ENCODE measurements around the gene VWCE.
"Not testable (repeated sequence)": the region's sequence is repeated elsewhere in the genome, so short reads cannot be mapped to it uniquely, and the experiment has no call there.

The VWCE gene

GRCh38 chr11:61254403-61255025 lies 40.6 kb downstream of the VWCE start:
- DNase-seq (ENCODE audit: low read depth), result peak; percentile 37

- DNase-seq (ENCODE audit: low read depth), result not testable (repeated sequence)
These were observed 42.8 kb downstream of the VWCE start for GRCh38 chr11:61252332-61252731.

GRCh38 chr11:61250796-61251765 lies 44.0 kb downstream of the VWCE start:
- not testable (repeated sequence) for DNase-seq (ENCODE audit: low read depth)

- DNase-seq (ENCODE audit: low read depth), result not testable (repeated sequence)
These were observed 45.9 kb downstream of the VWCE start for GRCh38 chr11:61249201-61249600.

GRCh38 chr11:61248071-61248470 lies 47.0 kb downstream of the VWCE start:
- not testable (repeated sequence) for DNase-seq (ENCODE audit: low read depth)

- DNase-seq (ENCODE audit: low read depth), result not testable (repeated sequence)
These were observed 49.7 kb downstream of the VWCE start for GRCh38 chr11:61245284-61245964.

- not testable (repeated sequence) for DNase-seq (ENCODE audit: low read depth)
These were observed 53.6 kb downstream of the VWCE start for GRCh38 chr11:61241526-61241925.

GRCh38 chr11:61240875-61241274 lies 54.2 kb downstream of the VWCE start, which contains the start of gene PGA5:
TSS of gene PGA5 (plus strand) at chr11:61241175. CDS start at chr11:61241227, 52 bp downstream.
- not testable (repeated sequence) for DNase-seq (ENCODE audit: low read depth)

GRCh38 chr11:61240288-61240687 lies 54.8 kb downstream of the VWCE start:
- not testable (repeated sequence) for DNase-seq (ENCODE audit: low read depth)

GRCh38 chr11:61237130-61237529 lies 58.0 kb downstream of the VWCE start:
- not testable (repeated sequence) for DNase-seq (ENCODE audit: low read depth)

- DNase-seq (ENCODE audit: low read depth), result not testable (repeated sequence)
These were observed 62.5 kb downstream of the VWCE start for GRCh38 chr11:61232548-61233145.

- DNase-seq (ENCODE audit: low read depth), result not testable (repeated sequence)
These were observed 63.5 kb downstream of the VWCE start for GRCh38 chr11:61231585-61231984.

GRCh38 chr11:61231033-61231432 lies 64.1 kb downstream of the VWCE start:
- not testable (repeated sequence) for DNase-seq (ENCODE audit: low read depth)

- DNase-seq (ENCODE audit: low read depth), result not testable (repeated sequence)
These were observed 65.7 kb downstream of the VWCE start for GRCh38 chr11:61229458-61229857.

GRCh38 chr11:61226457-61227137 lies 68.5 kb downstream of the VWCE start:
- not testable (repeated sequence) for DNase-seq (ENCODE audit: low read depth)

- DNase-seq (ENCODE audit: low read depth), result not testable (repeated sequence)
These were observed 72.4 kb downstream of the VWCE start for GRCh38 chr11:61222692-61223091.

- not testable (repeated sequence) for DNase-seq (ENCODE audit: low read depth)
These were observed 73.1 kb downstream of the VWCE start, which contains the start of gene PGA4 for GRCh38 chr11:61222047-61222446. TSS of gene PGA4 (plus strand) at chr11:61222347. CDS start at chr11:61222401, 54 bp downstream.

GRCh38 chr11:61219016-61219415 lies 76.1 kb downstream of the VWCE start:
- not testable (repeated sequence) for DNase-seq (ENCODE audit: low read depth)

- not testable (repeated sequence) for DNase-seq (ENCODE audit: low read depth)
These were observed 76.8 kb downstream of the VWCE start for GRCh38 chr11:61218306-61218705.

- DNase-seq (ENCODE audit: low read depth), result not testable (repeated sequence)
These were observed 81.3 kb downstream of the VWCE start for GRCh38 chr11:61213711-61214324.
